Measurements from ENCODE around the gene EPN3. TPM values are rescaled to one million over a fixed set of nuclear protein-coding genes. Genes with fewer than 3 reads are reported as not detected.

EPN3 gene
- total RNA-seq, 1 donor from 2014 or later, result 19.9 TPM

GRCh38 chr17:50498021-50498874, 34.3 kb upstream of the EPN3 start:
- Histone ChIP-seq H3K36me3 (no peaks in the 10 kb centered on the region), H3K4me3 (no peak overlapping the region), H3K27ac (replicated peaks) (no peak overlapping the region), H3K9me3 (replicated peaks) (no peaks in the 10 kb centered on the region), H3K27me3 (ENCODE audit: low read depth) (no peaks in the 10 kb centered on the region), H3K4me1 (no peaks in the 10 kb centered on the region)
- intact Hi-C loops (cut with micrococcal nuclease), result no loop called here
- no peak for DNase-seq
- TF ChIP-seq, protein P1, sequence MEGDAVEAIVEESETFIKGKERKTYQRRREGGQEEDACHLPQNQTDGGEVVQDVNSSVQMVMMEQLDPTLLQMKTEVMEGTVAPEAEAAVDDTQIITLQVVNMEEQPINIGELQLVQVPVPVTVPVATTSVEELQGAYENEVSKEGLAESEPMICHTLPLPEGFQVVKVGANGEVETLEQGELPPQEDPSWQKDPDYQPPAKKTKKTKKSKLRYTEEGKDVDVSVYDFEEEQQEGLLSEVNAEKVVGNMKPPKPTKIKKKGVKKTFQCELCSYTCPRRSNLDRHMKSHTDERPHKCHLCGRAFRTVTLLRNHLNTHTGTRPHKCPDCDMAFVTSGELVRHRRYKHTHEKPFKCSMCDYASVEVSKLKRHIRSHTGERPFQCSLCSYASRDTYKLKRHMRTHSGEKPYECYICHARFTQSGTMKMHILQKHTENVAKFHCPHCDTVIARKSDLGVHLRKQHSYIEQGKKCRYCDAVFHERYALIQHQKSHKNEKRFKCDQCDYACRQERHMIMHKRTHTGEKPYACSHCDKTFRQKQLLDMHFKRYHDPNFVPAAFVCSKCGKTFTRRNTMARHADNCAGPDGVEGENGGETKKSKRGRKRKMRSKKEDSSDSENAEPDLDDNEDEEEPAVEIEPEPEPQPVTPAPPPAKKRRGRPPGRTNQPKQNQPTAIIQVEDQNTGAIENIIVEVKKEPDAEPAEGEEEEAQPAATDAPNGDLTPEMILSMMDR (IDR thresholded peaks at IDR 0.05; ENCODE audit: borderline replicate concordance), result no peak

DNA sequence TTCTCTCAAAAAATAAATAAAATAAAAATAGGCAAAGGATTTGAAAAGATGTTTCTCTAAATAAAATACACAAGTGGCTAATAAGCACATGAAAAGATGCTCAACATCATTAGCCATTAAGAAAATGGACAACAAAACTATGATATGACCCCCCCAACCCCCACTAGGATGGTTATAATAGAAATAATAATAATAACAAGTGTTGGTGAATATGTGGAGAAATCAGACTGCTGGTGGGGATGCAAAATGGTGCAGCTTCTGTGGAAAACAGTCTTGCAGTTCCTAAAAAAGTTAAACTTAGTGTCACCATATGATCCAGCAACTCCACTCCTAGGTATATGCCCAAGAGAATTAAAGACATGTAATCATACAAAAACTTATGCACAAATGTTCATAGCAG, 33.3 kb upstream of the EPN3 start:
- Histone ChIP-seq H3K4me1 (no peaks in the 10 kb centered on the region), H3K9me3 (replicated peaks) (no peaks in the 10 kb centered on the region), H3K27me3 (ENCODE audit: low read depth) (no peaks in the 10 kb centered on the region), H3K4me3 (no peak overlapping the region), H3K36me3 (no peaks in the 10 kb centered on the region), H3K27ac (replicated peaks) (no peak overlapping the region)
- intact Hi-C loops (cut with micrococcal nuclease), result no loop called here
- no peak for DNase-seq
- TF ChIP-seq, protein P1 (IDR thresholded peaks at IDR 0.05; ENCODE audit: borderline replicate concordance), result no peak

- intact Hi-C loops (cut with micrococcal nuclease), result no loop called here
- DNase-seq, result no peak
- Histone ChIP-seq H3K27ac (replicated peaks) (no peak overlapping the region), H3K4me1 (no peaks in the 10 kb centered on the region), H3K36me3 (no peaks in the 10 kb centered on the region), H3K9me3 (replicated peaks) (no peaks in the 10 kb centered on the region), H3K27me3 (ENCODE audit: low read depth) (no peaks in the 10 kb centered on the region), H3K4me3 (no peak overlapping the region)
- TF ChIP-seq, protein P1 (IDR thresholded peaks at IDR 0.05; ENCODE audit: borderline replicate concordance), result no peak
These were observed 32.8 kb upstream of the EPN3 start for GRCh38 chr17:50499721-50500120.

DNA sequence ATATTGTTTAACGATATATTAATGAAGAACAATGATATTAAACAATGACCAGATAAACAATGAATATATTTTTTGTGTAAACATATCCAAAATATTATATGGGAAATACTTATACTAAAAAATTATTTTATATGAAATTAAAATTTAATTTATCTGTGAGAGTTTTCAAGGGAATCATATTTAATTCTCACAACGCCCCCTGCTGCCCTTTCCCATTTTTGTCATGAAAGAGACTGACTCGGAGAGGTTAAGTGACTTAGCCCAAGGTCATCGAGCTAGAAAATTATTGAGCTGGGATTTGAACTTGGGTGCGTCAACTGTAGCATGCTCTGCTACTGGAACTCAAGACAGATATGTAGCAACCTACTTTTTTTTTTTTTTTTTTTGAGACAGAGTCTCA, 31.5 kb upstream of the EPN3 start:
- no peaks in the 10 kb centered on the region for H3K36me3 ChIP-seq
- TF ChIP-seq, protein P1 (IDR thresholded peaks at IDR 0.05; ENCODE audit: borderline replicate concordance), result peak; percentile 43
- no peaks in the 10 kb centered on the region for H3K27me3 ChIP-seq (ENCODE audit: low read depth)
- H3K27ac ChIP-seq (replicated peaks), result no peak overlapping the region
- H3K9me3 ChIP-seq (replicated peaks), result no peaks in the 10 kb centered on the region
- no peaks in the 10 kb centered on the region for H3K4me1 ChIP-seq
- no peak for DNase-seq
- H3K4me3 ChIP-seq, result no peak overlapping the region
- intact Hi-C loops (cut with micrococcal nuclease), result no loop called here

GRCh38 chr17:50502301-50502990, 30.1 kb upstream of the EPN3 start:
- no peaks in the 10 kb centered on the region for H3K9me3 ChIP-seq (replicated peaks)
- no peak overlapping the region for H3K4me3 ChIP-seq
- DNase-seq, result no peak
- H3K36me3 ChIP-seq, result no peaks in the 10 kb centered on the region
- TF ChIP-seq, protein P1 (IDR thresholded peaks at IDR 0.05; ENCODE audit: borderline replicate concordance), result no peak
- H3K27me3 ChIP-seq (ENCODE audit: low read depth), result no peaks in the 10 kb centered on the region
- intact Hi-C loops (cut with micrococcal nuclease), result no loop called here
- no peak overlapping the region for H3K27ac ChIP-seq (replicated peaks)
- no peaks in the 10 kb centered on the region for H3K4me1 ChIP-seq
